Right lobe of liver (tissue), 6 donors: ENCODE measurements around the gene BTBD18. TPM values are rescaled to one million over a fixed set of nuclear protein-coding genes. Genes with fewer than 3 reads are reported as not detected.
A peak's percentile ranks its signal among the peaks of the same experiment; 100 is the strongest.

ENCODE experiments used
- ATAC-seq, 4 donors: fragments of 200-7000 bp; cut with Tn5 transposase; one replicate each; pipeline ENCODE4 v1.9.1; 2020; ENCODE audit warnings: mild to moderate bottlenecking in 4 of 4, moderate library complexity in 4 of 4
- DNase-seq, 3 donors: peaks; one replicate each; pipeline ENCODE4 v3.0.0-alpha.2; 2020
- H3K27ac ChIP-seq, 3 donors: fragments of 200-600 bp; one replicate each; pipeline ENCODE4 v1.8.0; 2022
- H3K27me3 ChIP-seq, 2 donors: fragments of 200-600 bp; one replicate each; pipeline ENCODE4 v1.8.0; 2022
- H3K36me3 ChIP-seq, 4 donors: fragments of 200-600 bp; sonication (generic) in 1 of 4; one replicate each; pipeline versions ENCODE4 v1.5.1 to v1.8.0; 2017 to 2022; ENCODE audit warnings: control low read depth in 1 of 4
- H3K4me1 ChIP-seq, 4 donors: fragments of 200-600 bp; sonication (generic) in 1 of 4; one replicate each; pipeline versions ENCODE4 v1.5.1 to v1.8.0; 2017 to 2022; ENCODE audit warnings: control low read depth in 1 of 4
- H3K4me3 ChIP-seq, 3 donors: fragments of 200-600 bp; one replicate each; pipeline ENCODE4 v1.8.0; 2022
- H3K9me3 ChIP-seq, 4 donors: fragments of 200-600 bp; sonication (generic) in 1 of 4; one replicate each; pipeline versions ENCODE4 v1.5.1 to v1.8.0; 2017 to 2022; ENCODE audit warnings: control low read depth in 1 of 4
- CTCF ChIP-seq, 4 donors: fragments of 200-600 bp in 3 of 4; fragments of 450-650 bp in 1 of 4; IDR thresholded peaks; one replicate each; pipeline versions ENCODE4 v1.5.1 to v1.8.0; 2016 to 2022; ENCODE audit warnings: antibody characterized with exemption in 4 of 4, mild to moderate bottlenecking in 2 of 4
- POLR2A ChIP-seq: fragments of 450-650 bp; IDR thresholded peaks from one replicate; pipeline ENCODE4 v1.6.1; 2017; ENCODE audit warnings: antibody characterized with exemption, mild to moderate bottlenecking
- WGBS: methylation state at CpG from one replicate; pipeline ENCODE4 v1.1.6; 2018; ENCODE audit warnings: low coverage, low lambda C conversion rate; ENCODE audit not compliant: insufficient coverage; ENCODE audit errors: missing lambda C conversion rate; 5-methylcytosine and 5-hydroxymethylcytosine counted together
- intact Hi-C, 2 donors: fragments of 100-400 bp; cut with DNase I; formaldehyde crosslinking; loops; one replicate each; pipeline versions ENCODE4 v1.11.2 to v1.14.1; 2022
- total RNA-seq, 6 experiments: library from RNA; depleted of rRNA in 2 of 6; stranded (reverse); fragments of >200 nt in 2 of 6; fragmentation: NEBNext Ultra II Directional in 3 of 6; extraction: Animal tissue kit (Norgen Biotek cat#: 25700) in 3 of 6; gene quantifications; one replicate each; pipeline versions ENCODE4 v1.1.0 to v1.2.4, GENCODE V29; 2016 to 2023
- donor health status: DM: no; HTN: yes; CAD: no.
- donor health status: DM: no; HTN: no; CAD: no.
- donor health status: DM: no; HTN: no; CAD: no.
- donor health status: DM: no; HTN: yes; CAD: no.
- donor health status: DM: no; HTN: yes; CAD: no.

BTBD18 gene
- total RNA-seq, 6 experiments from 2014 or later = not detected

GRCh38 chr11:57742087-57742452, 9.5 kb downstream of the BTBD18 start:
- H3K27ac ChIP-seq = peak overlapping the region; percentile 78 to 87 (median 82)
- no peaks in the 10 kb centered on the region for H3K27me3 ChIP-seq
- TF ChIP-seq CTCF (IDR thresholded peaks at IDR 0.05) (no peak), POLR2A (no peak)
- no peak for ATAC-seq
- peaks cover 0 to 42% (median 9%) of the 10 kb centered on the region in 4 donors for H3K36me3 ChIP-seq
- no peak for DNase-seq
- H3K4me1 ChIP-seq = peaks cover 0 to 13% (median 5%) of the 10 kb centered on the region in 4 donors
- WGBS = 3% methylated on average over 10 of the region's 10 CpGs
- intact Hi-C loops = no loop called here
- H3K4me3 ChIP-seq = peak overlapping the region; percentile 66 to 91 (median 76)
- no peaks in the 10 kb centered on the region for H3K9me3 ChIP-seq

- DNase-seq (peak; percentile 96 to 98 (median 98)), ATAC-seq (peak; percentile 99 to 100 (median 99))
- TF ChIP-seq CTCF (IDR thresholded peaks at IDR 0.05) (no peak), POLR2A (peak; percentile 94)
- WGBS = under 1% methylated on average over 38 of the region's 75 CpGs
- H3K4me1 ChIP-seq = peaks cover 0 to 13% (median 5%) of the 10 kb centered on the region in 4 donors
- intact Hi-C loops = no loop called here
- peaks cover 0 to 42% (median 9%) of the 10 kb centered on the region in 4 donors for H3K36me3 ChIP-seq
- peak within 1 kb of the TSS; percentile 66 to 91 (median 76) for H3K4me3 ChIP-seq
- no peaks in the 10 kb centered on the region for H3K9me3 ChIP-seq
- H3K27ac ChIP-seq = peak within 1 kb of the TSS; percentile 78 to 87 (median 82)
- H3K27me3 ChIP-seq = no peaks in the 10 kb centered on the region
Measured at GRCh38 chr11:57741132-57742086, 10.2 kb downstream of the BTBD18 start, which contains the start of gene SELENOH. SELENOH (plus strand) TSS chr11:57741491; CDS start chr11:57741596, 105 bp downstream.

GRCh38 chr11:57735619-57736298, 15.9 kb downstream of the BTBD18 start:
- Histone ChIP-seq H3K27ac (no peak overlapping the region), H3K27me3 (no peaks in the 10 kb centered on the region), H3K9me3 (no peaks in the 10 kb centered on the region), H3K36me3 (peaks cover 0 to 20% (median 6%) of the 10 kb centered on the region in 4 donors), H3K4me1 (peaks cover 0 to 5% (median 0%) of the 10 kb centered on the region in 4 donors), H3K4me3 (no peak overlapping the region)
- TF ChIP-seq POLR2A (no peak), CTCF (IDR thresholded peaks at IDR 0.05) (no peak)
- no peak for ATAC-seq
- intact Hi-C loops = no loop called here
- no peak for DNase-seq
- 82% methylated on average over 3 of the region's 3 CpGs for WGBS

- TF ChIP-seq CTCF (IDR thresholded peaks at IDR 0.05) (no peak), POLR2A (no peak)
- Histone ChIP-seq H3K4me3 (no peak overlapping the region), H3K9me3 (no peaks in the 10 kb centered on the region), H3K4me1 (no peaks in the 10 kb centered on the region), H3K27me3 (no peaks in the 10 kb centered on the region), H3K27ac (no peak overlapping the region), H3K36me3 (peaks cover 0 to 5% (median under 1%) of the 10 kb centered on the region in 4 donors)
- ATAC-seq = no peak
- DNase-seq = no peak
- 100% methylated on average over 1 of the region's 1 CpG for WGBS
- intact Hi-C loops = no loop called here
Measured at GRCh38 chr11:57732661-57733060, 19.0 kb downstream of the BTBD18 start.
